ENCODE data around the gene RPP40. TPM values are rescaled to one million over a fixed set of nuclear protein-coding genes. Genes with fewer than 3 reads are reported as not detected.

The RPP40 gene
- total and polyA plus RNA-seq, 12 donors, result 2.1 to 12.0 (median 3.6) TPM

- intact Hi-C loops (cut with DNase I), result no loop called here
- Histone ChIP-seq H3K27me3 (no peaks in the 10 kb centered on the region), H3K27ac (no peak overlapping the region), H3K4me1 (no peaks in the 10 kb centered on the region), H3K4me3 (no peak overlapping the region), H3K36me3 (peaks cover 0 to 4% (median 0%) of the 10 kb centered on the region in 9 donors), H3K9me3 (peaks cover 0 to 8% (median 0%) of the 10 kb centered on the region in 11 donors)
- TF ChIP-seq CTCF (IDR thresholded peaks at IDR 0.05), result no peak
- no peak for DNase-seq
- 78 to 79% methylated on average over 3 of the region's 3 CpGs for WGBS, 2 donors
- no peak for ATAC-seq
Observed at GRCh38 chr6:4986999-4987398, 16.8 kb downstream of the RPP40 start.

- Histone ChIP-seq H3K4me3 (no peak overlapping the region), H3K27ac (no peak overlapping the region), H3K36me3 (no peaks in the 10 kb centered on the region), H3K9me3 (peaks cover 0 to 25% (median 10%) of the 10 kb centered on the region in 11 donors), H3K27me3 (no peaks in the 10 kb centered on the region), H3K4me1 (no peaks in the 10 kb centered on the region)
- WGBS, 2 donors, result 76 to 86% methylated on average over 6 of the region's 6 CpGs
- no peak for ATAC-seq
- no peak for DNase-seq
- TF ChIP-seq CTCF (IDR thresholded peaks at IDR 0.05), result no peak
- intact Hi-C loops (cut with DNase I), result no loop called here
Observed at GRCh38 chr6:4983322-4983721, 20.5 kb downstream of the RPP40 start.

GRCh38 chr6:4981761-4982160 is 22.1 kb downstream of the RPP40 start:
- no peaks in the 10 kb centered on the region for H3K27me3 ChIP-seq
- intact Hi-C loops (cut with DNase I), result no loop called here
- WGBS, 2 donors, result 52 to 64% methylated on average over 6 of the region's 6 CpGs
- no peak for DNase-seq
- no peak for ATAC-seq
- H3K4me3 ChIP-seq, result no peak overlapping the region
- peaks cover 0 to 26% (median 10%) of the 10 kb centered on the region in 11 donors for H3K9me3 ChIP-seq
- no peaks in the 10 kb centered on the region for H3K36me3 ChIP-seq
- no peak for TF ChIP-seq CTCF (IDR thresholded peaks at IDR 0.05)
- no peaks in the 10 kb centered on the region for H3K4me1 ChIP-seq
- no peak overlapping the region for H3K27ac ChIP-seq

- Histone ChIP-seq H3K4me3 (no peak overlapping the region), H3K27me3 (no peaks in the 10 kb centered on the region), H3K9me3 (peaks cover 0 to 29% (median 10%) of the 10 kb centered on the region in 11 donors), H3K27ac (no peak overlapping the region), H3K36me3 (no peaks in the 10 kb centered on the region), H3K4me1 (peaks cover 0 to 4% (median 0%) of the 10 kb centered on the region in 9 donors)
- ATAC-seq (no peak), DNase-seq (no peak)
- 63 to 73% methylated on average over 3 of the region's 3 CpGs for WGBS, 2 donors
- intact Hi-C loops (cut with DNase I), result no loop called here
- no peak for TF ChIP-seq CTCF (IDR thresholded peaks at IDR 0.05)
Observed at GRCh38 chr6:4979426-4979825, 24.4 kb downstream of the RPP40 start.

Data from heart right ventricle (tissue), 16 donors.